HG03469 (cell line): ENCODE results near the gene ESM1.
"Not testable (repeated sequence)": the region's sequence is repeated elsewhere in the genome, so short reads cannot be mapped to it uniquely, and the experiment has no call there.

ENCODE experiments used
- ATAC-seq: cut with Tn5 transposase; IDR thresholded peaks from one replicate; pipeline ENCODE4 v1.9.1; 2021; ENCODE audit warnings: mild to moderate bottlenecking, moderate library complexity, moderate number of reproducible peaks; ENCODE audit not compliant: unreplicated experiment

The ESM1 gene

GRCh38 chr5:54985301-54986268, at the start of gene ESM1:
Gene ESM1 (minus strand): TSS chr5:54985593. CDS start chr5:54985517, 76 bp downstream.
- ATAC-seq, result no peak

- ATAC-seq, result no peak
Observed at GRCh38 chr5:55033568-55033967, 48.2 kb upstream of the ESM1 start.

GRCh38 chr5:55031492-55031891, 46.1 kb upstream of the ESM1 start:
- no peak for ATAC-seq

- ATAC-seq, result no peak
Observed at GRCh38 chr5:55030676-55031369, 45.4 kb upstream of the ESM1 start.

- no peak for ATAC-seq
Observed at GRCh38 chr5:55030220-55030619, 44.8 kb upstream of the ESM1 start.

- no peak for ATAC-seq
Observed at GRCh38 chr5:55027595-55027994, 42.2 kb upstream of the ESM1 start.

- ATAC-seq, result no peak
Observed at GRCh38 chr5:55022450-55022849, 37.1 kb upstream of the ESM1 start.

- ATAC-seq, result no peak
Observed at GRCh38 chr5:55021821-55022220, 36.4 kb upstream of the ESM1 start.

GRCh38 chr5:55021410-55021809, 36.0 kb upstream of the ESM1 start:
- no peak for ATAC-seq

- ATAC-seq, result not testable (repeated sequence)
Observed at GRCh38 chr5:55010149-55010548, 24.8 kb upstream of the ESM1 start.

GRCh38 chr5:55004729-55005128, 19.3 kb upstream of the ESM1 start:
- ATAC-seq, result no peak

GRCh38 chr5:55003432-55004065, 18.2 kb upstream of the ESM1 start:
- ATAC-seq, result no peak

- not testable (repeated sequence) for ATAC-seq
Observed at GRCh38 chr5:55002166-55002565, 16.8 kb upstream of the ESM1 start.

- no peak for ATAC-seq
Observed at GRCh38 chr5:54997081-54997480, 11.7 kb upstream of the ESM1 start.

- ATAC-seq, result no peak
Observed at GRCh38 chr5:54996466-54996865, 11.1 kb upstream of the ESM1 start.

GRCh38 chr5:54995168-54995567, 9.8 kb upstream of the ESM1 start:
- no peak for ATAC-seq

GRCh38 chr5:54994628-54995027, 9.2 kb upstream of the ESM1 start:
- no peak for ATAC-seq

GRCh38 chr5:54993318-54993717, 7.9 kb upstream of the ESM1 start:
- no peak for ATAC-seq

GRCh38 chr5:54991416-54991815, 6.0 kb upstream of the ESM1 start:
- no peak for ATAC-seq

- ATAC-seq, result no peak
Observed at GRCh38 chr5:54990841-54991258, 5.5 kb upstream of the ESM1 start.

- no peak for ATAC-seq
Observed at GRCh38 chr5:54988817-54989216, 3.4 kb upstream of the ESM1 start.
